Keratinocyte (primary cell): ENCODE data around the gene IL12RB2. TPM values are rescaled to one million over a fixed set of nuclear protein-coding genes. Genes with fewer than 3 reads are reported as not detected.

Experiments used
- DNase-seq: peaks from one replicate; pipeline ENCODE4 v3.0.0-alpha.2; 2011; ENCODE audit warnings: low read depth, missing footprints, low spot score
- FAIRE-seq: peaks from 2 replicates; lab custom pipeline; 2011; peaks lifted over from hg19 to GRCh38; lab: Jason Lieb, UNC
- H2AFZ ChIP-seq: 2 replicates; pipeline ENCODE4 v1.6.0; 2012; ENCODE audit warnings: low read length, control low read depth, inconsistent platforms; ENCODE audit not compliant: control insufficient read depth
- H3K27ac ChIP-seq: 2 replicates; pipeline ENCODE4 v1.5.1; 2011; ENCODE audit warnings: low read length; ENCODE audit not compliant: control insufficient read depth, insufficient read depth
- H3K27me3 ChIP-seq: 3 replicates; pipeline ENCODE4 v1.6.0; 2011; ENCODE audit warnings: low read length; ENCODE audit not compliant: control insufficient read depth, insufficient read depth; ENCODE audit errors: extremely low read depth
- H3K36me3 ChIP-seq, 2 experiments: 2 replicates in 1 of 2; 3 replicates in 1 of 2; pipeline ENCODE4 v1.5.1; 2011; ENCODE audit warnings: low read length in 2 of 2, mild to moderate bottlenecking in 1 of 2; ENCODE audit not compliant: control insufficient read depth in 2 of 2, insufficient read depth in 2 of 2; ENCODE audit errors: extremely low read depth in 1 of 2
- H3K4me1 ChIP-seq: 3 replicates; pipeline ENCODE4 v1.5.1; 2011; ENCODE audit warnings: low read length; ENCODE audit not compliant: control insufficient read depth, insufficient read depth; ENCODE audit errors: extremely low read depth
- H3K4me2 ChIP-seq: 3 replicates; pipeline ENCODE4 v1.6.0; 2011; ENCODE audit warnings: low read depth, low read length; ENCODE audit not compliant: control insufficient read depth, insufficient read depth; ENCODE audit errors: extremely low read depth
- H3K4me3 ChIP-seq, 3 experiments: fragments of 200-600 bp in 1 of 3; sonication (generic) in 1 of 3; 2 replicates in 2 of 3; 3 replicates in 1 of 3; pipeline ENCODE4 v1.5.1; 2011 to 2016; ENCODE audit warnings: low read length in 3 of 3, mild to moderate bottlenecking in 3 of 3, control low read depth in 2 of 3, inconsistent platforms in 1 of 3, low read depth in 1 of 3, mixed read lengths in 1 of 3, mixed run types in 1 of 3, moderate library complexity in 1 of 3; ENCODE audit not compliant: control insufficient read depth in 2 of 3, insufficient read depth in 2 of 3; ENCODE audit errors: extremely low read depth in 1 of 3
- H3K79me2 ChIP-seq: 2 replicates; pipeline ENCODE4 v1.6.0; 2012; ENCODE audit warnings: low read length; ENCODE audit not compliant: control insufficient read depth, insufficient read depth
- H3K9ac ChIP-seq: 3 replicates; pipeline ENCODE4 v1.6.0; 2011; ENCODE audit warnings: low read length; ENCODE audit not compliant: control insufficient read depth, insufficient read depth; ENCODE audit errors: extremely low read depth
- H3K9me1 ChIP-seq: 3 replicates; pipeline ENCODE4 v1.6.0; 2011; ENCODE audit warnings: low read length; ENCODE audit not compliant: control insufficient read depth, insufficient read depth; ENCODE audit errors: extremely low read depth
- H3K9me3 ChIP-seq: 2 replicates; pipeline ENCODE4 v1.5.1; 2012; ENCODE audit warnings: low read depth, low read length; ENCODE audit not compliant: control insufficient read depth
- H4K20me1 ChIP-seq: 3 replicates; pipeline ENCODE4 v1.6.0; 2011; ENCODE audit warnings: low read length; ENCODE audit not compliant: control insufficient read depth, insufficient read depth; ENCODE audit errors: extremely low read depth
- CTCF ChIP-seq, 3 experiments: IDR thresholded peaks in 1 of 3; conservative IDR thresholded peaks in 1 of 3; optimal IDR thresholded peaks in 1 of 3; 2 replicates in 2 of 3; 3 replicates in 1 of 3; pipeline versions ENCODE3 to v1.5.1; 2011; ENCODE audit warnings: low read length in 3 of 3, mild to moderate bottlenecking in 3 of 3, moderate library complexity in 2 of 3, control low read depth in 1 of 3, inconsistent platforms in 1 of 3; ENCODE audit not compliant: insufficient read depth in 2 of 3; ENCODE audit errors: extremely low read depth in 1 of 3
- EZH2 ChIP-seq: IDR thresholded peaks from one replicate; pipeline ENCODE4 v1.6.1; 2012; ENCODE audit warnings: inconsistent platforms, mild to moderate bottlenecking, low read length, moderate library complexity
- dilution Hi-C: fragments of 300-500 bp; cut with MboI; formaldehyde crosslinking; loops from one replicate; pipeline ENCODE4 v1.7.0; 2020; ENCODE audit warnings: low sequenced_read_pairs; ENCODE audit not compliant: extremely low pct_ligation_motif_present
- polyA plus RNA-seq, 5 experiments: library from polyadenylated mRNA; depleted of rRNA in 3 of 5; stranded (reverse) in 3 of 5; stranded (forward) in 1 of 5; unstranded in 1 of 5; fragments of >200 nt; gene quantifications; 1 replicate in 1 of 5; 2 replicates in 3 of 5; 3 replicates in 1 of 5; pipeline versions ENCODE4 v1.2.1 to v1.2.3, GENCODE V29; 2011 to 2012; ENCODE audit warnings: missing spikeins in 2 of 5, low read depth in 1 of 5, low replicate concordance in 1 of 5

Gene IL12RB2
- polyA plus RNA-seq, 1 donor (not counting 4 experiments of a cell fraction or from before 2014, with no cell fraction given) = 0.63 TPM

GRCh38 chr1:67269061-67269460 lies 38.6 kb upstream of the IL12RB2 start:
- no peak overlapping the region for H3K27ac ChIP-seq
- H3K9ac ChIP-seq = no peak overlapping the region
- no peaks in the 10 kb centered on the region for H3K27me3 ChIP-seq
- FAIRE-seq (no peak), DNase-seq (no peak)
- no peaks in the 10 kb centered on the region for H3K9me1 ChIP-seq
- H3K4me1 ChIP-seq = no peaks in the 10 kb centered on the region
- no peak overlapping the region for H3K4me2 ChIP-seq
- TF ChIP-seq EZH2 = no peak
- TF ChIP-seq CTCF (optimal IDR thresholded peaks at IDR 0.05 in 1 of 3, IDR thresholded peaks at IDR 0.05 in 1 of 3, conservative IDR thresholded peaks at IDR 0.05 in 1 of 3; ENCODE audit: extremely low read depth in 1 of 3, insufficient read depth in 2 of 3, low read length in 3 of 3) = no peak
- H3K9me3 ChIP-seq = no peaks in the 10 kb centered on the region
- dilution Hi-C loops = no loop called here
- H3K79me2 ChIP-seq = no peaks in the 10 kb centered on the region
- H3K4me3 ChIP-seq = no peak overlapping the region
- no peak overlapping the region for H2AFZ ChIP-seq
- no peaks in the 10 kb centered on the region for H3K36me3 ChIP-seq
- no peaks in the 10 kb centered on the region for H4K20me1 ChIP-seq

- Histone ChIP-seq H3K27me3 (no peaks in the 10 kb centered on the region), H3K79me2 (no peaks in the 10 kb centered on the region), H3K27ac (no peak overlapping the region), H3K9ac (no peak overlapping the region), H3K9me3 (no peaks in the 10 kb centered on the region), H3K4me1 (no peaks in the 10 kb centered on the region), H3K4me3 (no peak overlapping the region), H3K36me3 (no peaks in the 10 kb centered on the region), H4K20me1 (no peaks in the 10 kb centered on the region), H2AFZ (no peak overlapping the region), H3K9me1 (no peaks in the 10 kb centered on the region), H3K4me2 (no peak overlapping the region)
- no peak for TF ChIP-seq EZH2
- TF ChIP-seq CTCF (optimal IDR thresholded peaks at IDR 0.05 in 1 of 3, IDR thresholded peaks at IDR 0.05 in 1 of 3, conservative IDR thresholded peaks at IDR 0.05 in 1 of 3; ENCODE audit: extremely low read depth in 1 of 3, insufficient read depth in 2 of 3, low read length in 3 of 3) = no peak
- no peak for DNase-seq
- no peak for FAIRE-seq
- dilution Hi-C loops = no loop called here
These were observed 37.1 kb upstream of the IL12RB2 start for GRCh38 chr1:67270541-67270940.
